HG02610 (cell line): ENCODE results near the gene ZFP92.

ENCODE experiments used
- ATAC-seq: cut with Tn5 transposase; IDR thresholded peaks from one replicate; pipeline ENCODE4 v1.9.1; 2021; ENCODE audit warnings: mild to moderate bottlenecking, moderate library complexity; ENCODE audit not compliant: unreplicated experiment

ZFP92 gene

DNA sequence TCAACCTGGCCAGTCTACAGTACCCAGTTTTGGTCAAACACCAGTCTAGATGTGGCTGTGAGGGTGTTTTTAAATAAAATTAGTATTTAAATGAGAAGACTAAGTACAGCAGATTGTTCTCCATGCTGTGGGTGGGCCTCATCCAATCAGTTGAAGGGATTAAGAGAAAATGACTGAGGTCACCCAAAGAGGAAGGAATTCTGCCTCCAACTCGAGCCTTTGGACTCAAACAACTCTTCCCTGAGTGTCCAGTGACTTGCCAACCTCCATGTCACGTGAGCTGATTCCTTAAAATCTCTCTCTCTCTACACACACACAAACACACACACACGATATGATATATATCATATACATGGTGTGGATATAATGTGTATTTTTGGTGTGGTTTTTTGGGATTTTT is 24.6 kb downstream of the ZFP92 start:
- no peak for ATAC-seq

GRCh38 chrX:153438532-153438931 is 27.3 kb downstream of the ZFP92 start:
- ATAC-seq: no peak

- no peak for ATAC-seq
Measured at GRCh38 chrX:153439977-153440376, 28.7 kb downstream of the ZFP92 start.

GRCh38 chrX:153440556-153441135 is 29.4 kb downstream of the ZFP92 start:
- ATAC-seq: no peak

DNA sequence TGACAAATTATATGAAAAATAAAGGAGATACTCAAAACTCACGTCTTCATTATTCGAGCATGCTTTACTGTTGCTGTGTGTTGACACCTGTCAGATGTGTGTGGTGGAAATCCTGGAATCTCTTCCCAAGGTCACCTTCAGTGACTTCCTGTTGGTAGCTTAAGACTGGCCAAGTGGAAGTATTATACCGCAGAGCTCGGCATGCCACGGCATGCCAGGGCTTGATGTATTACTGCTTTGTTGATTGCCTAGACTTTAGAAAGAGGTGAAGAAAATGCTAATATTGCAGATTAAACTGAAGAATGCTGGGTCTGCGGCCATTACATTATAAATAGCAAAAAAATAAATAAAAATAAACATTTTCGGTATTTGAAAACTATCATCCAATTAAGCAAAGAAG is 30.0 kb downstream of the ZFP92 start:
- no peak for ATAC-seq

- no peak for ATAC-seq
Measured at GRCh38 chrX:153441981-153442380, 30.7 kb downstream of the ZFP92 start.

- no peak for ATAC-seq
Measured at GRCh38 chrX:153442463-153442862, 31.2 kb downstream of the ZFP92 start.

GRCh38 chrX:153443476-153444332 is 32.4 kb downstream of the ZFP92 start:
- no peak for ATAC-seq

DNA sequence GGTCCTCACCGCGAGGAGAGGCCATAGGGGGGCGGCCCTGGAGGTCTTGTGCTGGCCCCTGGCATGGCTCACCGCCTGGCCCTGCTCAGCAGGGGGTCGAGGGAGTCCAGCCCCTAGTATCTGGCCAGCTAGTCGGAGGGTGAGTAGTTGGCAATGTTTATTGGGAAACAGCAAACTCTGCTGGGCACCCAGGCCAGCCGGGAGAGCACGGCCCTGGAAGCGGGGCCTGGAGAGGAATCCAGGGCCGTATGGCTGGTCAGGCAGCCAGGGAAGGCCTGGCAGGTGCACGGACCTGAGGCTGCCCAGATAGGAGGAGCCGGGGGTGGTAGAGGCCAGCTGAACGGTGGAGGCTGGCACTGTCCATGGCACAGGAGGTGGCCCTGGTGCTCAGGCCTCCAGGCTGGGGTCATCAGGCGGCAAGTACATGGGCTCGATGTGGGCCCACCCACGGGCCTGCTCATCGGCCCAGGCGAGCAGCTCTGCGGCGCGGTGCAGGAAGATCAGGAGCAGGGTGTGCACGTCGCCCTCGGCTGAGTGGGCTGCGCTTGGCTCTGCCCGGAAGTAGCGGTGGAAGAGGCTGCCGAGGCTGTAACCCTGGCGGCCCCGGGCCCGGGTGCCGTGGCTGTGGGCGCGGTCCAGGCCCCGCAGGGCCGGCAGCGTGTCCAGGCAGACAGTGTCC is 33.2 kb downstream of the ZFP92 start:
- no peak for ATAC-seq

DNA sequence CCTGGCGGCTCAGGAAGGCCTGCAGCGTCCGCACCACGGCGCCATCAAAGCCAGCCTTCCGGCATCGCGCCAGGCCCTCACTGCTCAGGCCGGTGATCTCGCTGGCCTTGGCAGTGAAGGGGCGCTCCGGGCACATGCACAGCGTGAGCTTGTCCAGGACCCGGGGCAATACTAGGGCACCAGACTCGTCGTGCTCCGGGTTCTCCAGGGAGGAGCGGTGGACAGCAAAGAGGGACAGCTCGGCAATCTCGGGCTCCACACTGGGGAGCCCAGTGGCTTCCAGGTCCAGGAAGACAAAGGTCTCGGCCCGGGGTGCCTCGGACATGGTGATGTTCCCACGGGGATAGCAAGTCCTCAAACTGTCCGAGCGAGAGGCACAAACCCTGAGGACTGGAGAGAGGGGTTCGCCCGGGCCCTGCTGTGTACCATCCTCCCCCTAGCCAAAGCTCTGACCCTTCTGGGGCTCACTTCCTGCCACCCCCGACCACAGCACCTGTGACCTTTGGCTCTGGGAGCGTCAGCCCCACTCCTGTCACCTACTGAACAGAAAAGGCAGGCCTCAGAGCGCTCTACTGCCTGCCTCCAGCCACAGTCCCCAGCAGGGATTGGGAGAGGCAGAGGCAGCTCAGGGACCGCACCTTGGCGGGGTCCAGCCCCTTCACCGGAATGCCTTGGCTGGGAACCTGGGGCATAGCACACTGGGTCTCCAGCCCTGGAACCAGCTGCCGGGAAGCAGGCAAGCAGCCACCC is 34.0 kb downstream of the ZFP92 start:
- ATAC-seq: no peak

DNA sequence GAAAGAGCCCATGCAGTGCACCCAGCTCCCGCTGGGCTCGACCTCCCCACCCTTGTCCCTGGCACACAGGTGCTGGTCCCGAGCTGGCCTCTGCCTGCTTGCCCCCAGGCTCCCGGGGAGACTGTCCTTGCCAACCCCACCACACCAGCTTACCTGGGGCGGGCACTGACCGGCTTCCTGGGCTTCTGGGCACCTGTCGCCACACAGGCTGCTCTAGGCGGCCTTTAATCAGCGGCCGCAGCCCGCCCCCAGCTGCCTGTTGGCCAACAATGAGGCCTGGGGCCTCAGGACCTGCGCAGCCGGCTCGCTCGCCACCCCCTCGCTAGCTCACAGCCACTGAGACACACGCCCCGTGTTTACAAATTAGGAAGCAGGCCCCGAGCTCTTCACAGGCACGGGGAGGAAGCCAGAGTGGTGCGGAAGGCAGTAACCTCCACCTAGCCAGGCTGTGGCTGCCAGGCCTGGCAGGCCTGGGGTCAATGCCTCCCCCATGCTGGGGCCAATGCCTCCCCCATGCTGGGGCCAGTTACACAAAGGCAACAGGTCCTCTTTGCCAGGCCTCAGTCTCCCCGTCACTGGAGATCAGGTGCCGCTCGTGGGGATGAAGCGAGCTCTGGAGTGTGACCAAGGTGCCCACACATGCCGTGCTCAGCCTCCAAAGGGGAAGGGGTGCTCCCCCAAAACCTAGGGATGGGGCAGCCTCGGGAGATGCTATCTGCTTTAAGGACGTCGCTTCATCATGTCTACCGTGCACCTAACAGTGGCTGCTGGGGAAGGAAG is 34.8 kb downstream of the ZFP92 start, which contains the start of gene TREX2:
TSS of gene TREX2 (minus strand) at position 201 of the 780 bp plus-strand sequence. CDS start 626 bp downstream, outside the sequence.
- no peak for ATAC-seq

DNA sequence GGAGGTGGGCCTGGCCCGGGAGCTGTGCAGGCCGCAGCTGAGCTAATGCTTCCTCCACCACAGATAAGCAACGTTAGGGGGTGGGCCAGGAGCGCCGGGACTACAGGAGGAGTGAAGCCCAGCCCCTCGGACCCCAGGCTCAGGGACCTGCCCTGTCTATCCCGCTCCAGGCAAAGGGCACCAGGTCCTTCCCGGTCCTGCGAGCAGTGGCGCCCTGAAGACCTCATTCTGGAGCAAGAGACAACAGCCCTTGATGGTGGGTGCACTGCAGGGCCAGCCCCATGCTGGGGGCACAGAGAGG is 35.3 kb downstream of the ZFP92 start:
- ATAC-seq: no peak

GRCh38 chrX:153446950-153447580 is 35.8 kb downstream of the ZFP92 start:
- no peak for ATAC-seq

DNA sequence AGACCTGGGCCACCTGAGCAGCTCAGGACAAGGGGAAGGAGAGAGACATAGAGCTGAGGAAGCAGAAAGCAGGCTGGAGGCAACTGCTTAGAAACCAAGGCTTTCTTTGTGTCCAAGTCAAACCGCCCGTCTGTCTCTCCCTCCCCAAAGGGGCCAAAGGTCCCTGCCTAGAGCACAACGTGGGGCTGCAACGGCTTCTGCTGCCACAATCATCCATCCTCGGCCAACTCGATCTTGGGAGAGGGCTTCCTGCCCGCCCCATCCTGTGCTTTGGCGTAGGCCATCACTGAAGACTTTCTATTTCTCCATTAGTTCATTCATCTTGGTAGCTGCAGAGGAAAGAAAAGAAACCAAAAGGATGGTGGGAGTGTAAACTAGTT is 36.3 kb downstream of the ZFP92 start:
- ATAC-seq: no peak

GRCh38 chrX:153448556-153449367 is 37.5 kb downstream of the ZFP92 start:
- no peak for ATAC-seq

DNA sequence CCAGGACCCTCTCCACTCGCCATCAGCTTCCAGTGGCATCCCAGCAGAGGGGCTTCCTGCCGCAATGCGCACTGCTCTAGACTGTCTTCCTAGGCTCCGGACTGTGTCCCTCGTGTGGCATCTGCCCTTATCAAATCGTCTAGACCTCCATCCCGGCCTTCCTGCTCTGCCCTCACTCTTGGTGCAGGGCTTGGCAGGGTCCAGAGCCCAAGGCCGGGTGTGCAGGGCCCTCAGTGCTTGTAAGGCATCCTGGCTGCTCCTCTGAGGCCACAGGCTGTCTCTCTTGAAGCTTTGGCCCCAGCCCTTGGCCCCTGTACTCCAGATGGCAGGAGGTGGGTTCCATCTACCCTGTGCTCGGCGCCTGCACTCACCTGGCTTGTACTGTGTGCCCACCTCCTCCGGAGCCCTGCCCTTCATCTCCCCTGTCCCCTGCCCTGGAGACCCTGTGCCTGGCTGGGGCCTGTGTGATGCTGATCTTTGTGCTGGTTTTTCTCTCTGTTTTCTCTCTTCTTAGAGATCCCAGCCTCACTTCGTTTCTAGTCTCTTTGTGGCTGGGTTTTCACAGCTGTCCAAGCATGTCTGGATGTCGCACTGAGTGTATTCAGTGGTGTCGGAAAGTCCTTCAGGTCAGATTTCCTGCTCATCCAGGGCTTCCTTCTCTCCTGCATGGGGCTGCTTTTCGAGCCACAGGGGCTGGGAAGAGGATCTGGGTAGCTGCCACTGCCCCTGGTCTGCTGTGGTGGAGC is 38.3 kb downstream of the ZFP92 start:
- ATAC-seq: no peak

DNA sequence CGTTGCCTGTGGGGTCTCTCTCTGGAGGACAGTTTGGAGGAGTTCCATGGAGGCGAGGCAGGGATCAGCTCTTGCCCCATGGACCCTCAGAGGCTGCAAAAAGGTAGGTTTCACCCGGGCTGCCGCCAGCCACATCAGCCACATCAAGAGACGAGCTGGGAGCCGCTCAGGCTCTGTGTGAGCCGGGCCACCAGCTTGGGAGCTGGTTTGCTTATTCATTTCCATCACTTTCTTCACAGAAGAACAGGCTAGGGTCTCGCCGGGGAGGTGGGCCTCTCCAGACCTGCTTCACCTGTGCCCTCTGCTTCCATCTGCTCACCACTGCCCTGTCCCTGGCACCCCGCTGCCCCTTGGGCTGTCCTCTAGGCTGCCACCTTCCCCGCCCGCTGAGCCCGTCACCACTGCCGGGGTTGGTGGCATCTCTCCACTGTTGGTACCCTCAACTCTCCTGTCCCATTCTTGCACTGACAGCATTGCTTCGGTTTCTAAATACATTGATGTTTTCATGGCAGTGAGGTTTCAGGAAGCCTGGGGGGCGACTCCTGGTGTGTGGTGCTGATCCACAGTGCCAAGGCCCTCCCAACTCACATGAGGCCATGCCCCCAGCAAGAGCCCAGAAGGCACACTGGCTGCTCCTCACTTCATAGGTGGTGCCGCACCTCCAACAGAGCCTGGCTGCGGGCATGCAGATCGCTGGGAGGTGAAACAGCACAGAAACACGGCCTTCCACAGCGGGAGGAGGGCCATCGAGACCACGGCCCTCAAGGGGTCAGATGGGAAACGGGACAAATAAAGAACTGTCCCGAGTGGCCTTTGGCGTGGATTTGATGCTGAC is 39.1 kb downstream of the ZFP92 start:
- ATAC-seq: no peak

DNA sequence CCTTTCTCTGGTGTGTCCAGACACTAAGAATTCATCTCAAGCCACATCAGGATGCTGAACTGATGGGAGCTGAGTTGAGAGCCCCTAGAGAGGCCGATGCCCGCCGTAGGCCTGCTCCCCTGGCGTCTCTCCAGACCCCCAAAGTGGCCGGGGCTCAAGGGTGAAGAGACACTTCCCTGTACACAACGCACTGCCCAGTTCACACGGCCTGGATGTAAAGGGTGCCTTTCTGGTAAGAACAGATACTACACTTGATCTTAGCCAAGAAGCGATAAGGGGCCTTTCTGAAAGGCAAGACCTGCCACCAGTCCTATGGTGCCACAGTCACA is 39.6 kb downstream of the ZFP92 start:
- ATAC-seq: no peak
